SK-N-SH (cell line): Measurements from ENCODE around the gene DSE.

Experiments
- EZH2phosphoT487 ChIP-seq: fragments of 200-600 bp; sonication (generic); IDR thresholded peaks from 2 replicates; pipeline ENCODE4 v1.6.1; 2017; ENCODE audit warnings: low read depth, mixed run types, mild to moderate bottlenecking, antibody characterized with exemption, moderate library complexity, borderline replicate concordance
- FOXJ3 ChIP-seq: sonication (generic); formaldehyde crosslinking; IDR thresholded peaks from 2 replicates; pipeline ENCODE4 v1.5.1; 2020; ENCODE audit warnings: mild to moderate bottlenecking, missing genetic modification reagents
- GABPA ChIP-seq: IDR thresholded peaks from 2 replicates; pipeline ENCODE4 v1.4.0; 2012; ENCODE audit warnings: low read depth, mild to moderate bottlenecking
- JUND ChIP-seq: IDR thresholded peaks from 2 replicates; pipeline ENCODE4 v1.4.0; 2012
- MXI1 ChIP-seq: IDR thresholded peaks from 2 replicates; pipeline ENCODE4 v1.6.1; 2012; ENCODE audit warnings: mild to moderate bottlenecking, low read depth, low read length, improper control_type of control experiment
- NRF1 ChIP-seq: IDR thresholded peaks from 2 replicates; pipeline ENCODE4 v1.6.1; 2012; ENCODE audit warnings: low read depth, mild to moderate bottlenecking, low read length
- POLR2AphosphoS5 ChIP-seq: IDR thresholded peaks from 2 replicates; pipeline ENCODE4 v1.6.1; 2012; ENCODE audit warnings: low read depth, low read length
- SIN3A ChIP-seq: IDR thresholded peaks from 2 replicates; pipeline ENCODE4 v1.6.1; 2012; ENCODE audit warnings: low read depth, mild to moderate bottlenecking, low read length, moderate library complexity, borderline replicate concordance
- TAF1 ChIP-seq: IDR thresholded peaks from 2 replicates; pipeline ENCODE4 v1.6.1; 2012; ENCODE audit warnings: low read depth, mild to moderate bottlenecking, low read length, moderate library complexity, borderline replicate concordance
- TF ChIP-seq, protein P1 (sequence below): fragments of 200-600 bp; sonication (generic); IDR thresholded peaks from 2 replicates; pipeline ENCODE4 v1.6.1; 2017; ENCODE audit warnings: antibody characterized with exemption, mild to moderate bottlenecking, moderate library complexity
- TF ChIP-seq, protein P2 (sequence below): IDR thresholded peaks from 2 replicates; pipeline ENCODE4 v1.4.0; 2012; ENCODE audit warnings: low read depth, borderline replicate concordance
- TF ChIP-seq, protein P3 (sequence below): fragments of 150-350 bp; IDR thresholded peaks from 2 replicates; pipeline ENCODE4 v1.6.1; 2017; ENCODE audit warnings: antibody characterized with exemption, low read length, low read depth, borderline replicate concordance

DNA sequence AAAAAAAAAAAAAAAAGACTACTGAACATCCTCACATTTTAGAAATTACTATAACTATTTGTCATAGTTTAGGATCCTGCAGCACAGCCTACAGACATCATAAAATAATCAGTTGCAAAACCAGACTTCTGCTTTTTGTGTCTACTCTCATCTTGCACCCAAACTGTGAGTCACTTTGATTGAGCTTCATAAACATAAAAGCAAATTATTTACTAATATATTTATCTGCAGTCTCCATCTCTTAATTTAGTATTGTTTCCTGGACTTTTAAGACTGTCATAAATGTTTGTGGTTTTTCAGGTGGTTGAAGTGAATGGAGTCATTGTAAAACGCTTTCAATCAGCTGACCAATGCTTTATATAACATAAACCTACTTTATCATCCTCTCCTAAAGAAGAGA is 75.7 kb downstream of the DSE start:
- TF ChIP-seq, protein P1, sequence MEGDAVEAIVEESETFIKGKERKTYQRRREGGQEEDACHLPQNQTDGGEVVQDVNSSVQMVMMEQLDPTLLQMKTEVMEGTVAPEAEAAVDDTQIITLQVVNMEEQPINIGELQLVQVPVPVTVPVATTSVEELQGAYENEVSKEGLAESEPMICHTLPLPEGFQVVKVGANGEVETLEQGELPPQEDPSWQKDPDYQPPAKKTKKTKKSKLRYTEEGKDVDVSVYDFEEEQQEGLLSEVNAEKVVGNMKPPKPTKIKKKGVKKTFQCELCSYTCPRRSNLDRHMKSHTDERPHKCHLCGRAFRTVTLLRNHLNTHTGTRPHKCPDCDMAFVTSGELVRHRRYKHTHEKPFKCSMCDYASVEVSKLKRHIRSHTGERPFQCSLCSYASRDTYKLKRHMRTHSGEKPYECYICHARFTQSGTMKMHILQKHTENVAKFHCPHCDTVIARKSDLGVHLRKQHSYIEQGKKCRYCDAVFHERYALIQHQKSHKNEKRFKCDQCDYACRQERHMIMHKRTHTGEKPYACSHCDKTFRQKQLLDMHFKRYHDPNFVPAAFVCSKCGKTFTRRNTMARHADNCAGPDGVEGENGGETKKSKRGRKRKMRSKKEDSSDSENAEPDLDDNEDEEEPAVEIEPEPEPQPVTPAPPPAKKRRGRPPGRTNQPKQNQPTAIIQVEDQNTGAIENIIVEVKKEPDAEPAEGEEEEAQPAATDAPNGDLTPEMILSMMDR = no peak
- TF ChIP-seq TAF1 (no peak), POLR2AphosphoS5 (no peak), JUND (no peak), GABPA (no peak), MXI1 (no peak), SIN3A (no peak), EZH2phosphoT487 (no peak), FOXJ3 (CRISPR knock-in tag) (no peak), NRF1 (no peak)
- TF ChIP-seq, protein P2, sequence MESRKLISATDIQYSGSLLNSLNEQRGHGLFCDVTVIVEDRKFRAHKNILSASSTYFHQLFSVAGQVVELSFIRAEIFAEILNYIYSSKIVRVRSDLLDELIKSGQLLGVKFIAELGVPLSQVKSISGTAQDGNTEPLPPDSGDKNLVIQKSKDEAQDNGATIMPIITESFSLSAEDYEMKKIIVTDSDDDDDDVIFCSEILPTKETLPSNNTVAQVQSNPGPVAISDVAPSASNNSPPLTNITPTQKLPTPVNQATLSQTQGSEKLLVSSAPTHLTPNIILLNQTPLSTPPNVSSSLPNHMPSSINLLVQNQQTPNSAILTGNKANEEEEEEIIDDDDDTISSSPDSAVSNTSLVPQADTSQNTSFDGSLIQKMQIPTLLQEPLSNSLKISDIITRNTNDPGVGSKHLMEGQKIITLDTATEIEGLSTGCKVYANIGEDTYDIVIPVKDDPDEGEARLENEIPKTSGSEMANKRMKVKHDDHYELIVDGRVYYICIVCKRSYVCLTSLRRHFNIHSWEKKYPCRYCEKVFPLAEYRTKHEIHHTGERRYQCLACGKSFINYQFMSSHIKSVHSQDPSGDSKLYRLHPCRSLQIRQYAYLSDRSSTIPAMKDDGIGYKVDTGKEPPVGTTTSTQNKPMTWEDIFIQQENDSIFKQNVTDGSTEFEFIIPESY = no peak
- TF ChIP-seq, protein P3, sequence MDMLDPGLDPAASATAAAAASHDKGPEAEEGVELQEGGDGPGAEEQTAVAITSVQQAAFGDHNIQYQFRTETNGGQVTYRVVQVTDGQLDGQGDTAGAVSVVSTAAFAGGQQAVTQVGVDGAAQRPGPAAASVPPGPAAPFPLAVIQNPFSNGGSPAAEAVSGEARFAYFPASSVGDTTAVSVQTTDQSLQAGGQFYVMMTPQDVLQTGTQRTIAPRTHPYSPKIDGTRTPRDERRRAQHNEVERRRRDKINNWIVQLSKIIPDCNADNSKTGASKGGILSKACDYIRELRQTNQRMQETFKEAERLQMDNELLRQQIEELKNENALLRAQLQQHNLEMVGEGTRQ = no peak
